ENCODE measurements around the gene ZBTB39. TPM values are rescaled to one million over a fixed set of nuclear protein-coding genes. Genes with fewer than 3 reads are reported as not detected.

ZBTB39 gene
- total RNA-seq, 3 donors from 2014 or later (not counting 1 experiment from before 2014, with no cell fraction given) = 9.5 to 17.6 (median 12.5) TPM

DNA sequence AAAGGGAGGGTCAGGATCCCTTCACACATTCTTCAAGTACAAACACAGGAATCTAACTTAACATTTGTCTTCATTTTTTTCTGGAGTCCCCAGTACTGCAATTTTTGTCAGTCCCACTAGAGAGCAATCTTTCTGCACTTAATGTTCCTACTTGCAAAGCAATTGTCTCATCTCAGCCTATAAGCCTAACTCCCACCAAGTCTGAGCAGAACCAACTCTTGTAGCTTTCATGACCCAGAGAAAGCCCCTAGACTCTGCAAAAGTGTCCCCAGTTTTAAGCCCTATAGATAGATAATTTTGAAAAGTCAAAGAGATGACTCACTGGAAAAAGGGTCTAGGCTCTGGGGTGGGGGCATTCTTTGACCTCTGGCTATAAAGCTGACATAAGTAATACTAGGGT lies 1.8 kb upstream of the ZBTB39 start:
- no peaks in the 10 kb centered on the region for H3K36me3 Mint-ChIP-seq
- Histone ChIP-seq H3K36me3 (ENCODE audit: control insufficient read depth, insufficient read depth, low read length) (peaks cover 13% of the 10 kb centered on the region), H3K4me3 (ENCODE audit: low read length) (no peak overlapping the region), H3K27ac (ENCODE audit: low read length) (no peak overlapping the region), H3K4me1 (ENCODE audit: control insufficient read depth, insufficient read depth, low read length) (peaks cover 17% of the 10 kb centered on the region), H3K27me3 (ENCODE audit: control insufficient read depth, insufficient read depth, low read length) (no peaks in the 10 kb centered on the region), H3K9me3 (ENCODE audit: control insufficient read depth, insufficient read depth, low read length) (no peaks in the 10 kb centered on the region)
- H3K9me3 Mint-ChIP-seq = no peaks in the 10 kb centered on the region
- TF ChIP-seq CTCF (IDR thresholded peaks at IDR 0.05) = peak; percentile 38
- peak overlapping the region; percentile 23 for H3K4me3 Mint-ChIP-seq
- intact Hi-C loops (cut with micrococcal nuclease) = loop anchor here (1.0 kb wide), 2 partner anchors 54 to 104 kb away; no protein-coding TSS in a partner anchor
- DNase-seq = peak in 1 of 2 donors; percentile 74
- peak in 1 of 3 donors; percentile 27 for ATAC-seq
- no peak overlapping the region for H3K27ac Mint-ChIP-seq
- peaks cover 27 to 33% of the 10 kb centered on the region in 2 donors for H3K4me1 Mint-ChIP-seq
- H3K27me3 Mint-ChIP-seq (ENCODE audit: low read depth in 2 of 2) = peaks cover 6 to 8% of the 10 kb centered on the region in 2 donors

DNA sequence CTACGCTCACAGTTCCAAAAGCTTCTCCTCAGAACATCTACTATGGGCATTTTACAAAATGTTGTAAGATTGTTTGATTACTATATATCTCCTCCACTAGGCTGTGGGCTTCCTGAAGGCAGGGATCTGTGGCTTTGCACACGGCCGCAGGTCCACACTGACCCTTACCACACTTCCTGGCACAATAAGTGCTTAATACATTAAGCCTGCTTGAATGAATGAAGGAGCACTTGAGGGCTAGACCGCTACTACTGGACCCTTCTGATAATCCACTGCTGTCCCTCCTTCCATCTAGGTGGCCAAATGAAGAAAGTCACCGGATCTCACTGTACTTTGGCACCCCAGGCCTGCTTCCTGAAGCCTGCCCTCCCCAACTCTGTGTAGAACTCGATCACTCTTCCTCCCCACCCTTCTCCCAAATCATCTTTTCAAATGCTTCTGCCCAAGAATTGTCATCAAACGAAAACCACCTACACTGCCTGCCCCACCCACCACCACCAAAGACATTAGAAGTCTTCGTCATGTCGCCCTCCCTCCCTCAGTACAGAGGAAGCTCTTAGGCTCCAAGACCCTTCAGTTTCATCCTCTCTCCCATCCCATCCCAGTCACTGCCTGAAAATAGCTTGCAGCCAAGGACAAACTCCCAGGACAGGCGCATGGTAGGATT lies 596 bp upstream of the ZBTB39 start:
- ATAC-seq (peak in 1 of 3 donors; percentile 5), DNase-seq (peak in 1 of 2 donors; percentile 50)
- intact Hi-C loops (cut with micrococcal nuclease) = no loop called here

DNA sequence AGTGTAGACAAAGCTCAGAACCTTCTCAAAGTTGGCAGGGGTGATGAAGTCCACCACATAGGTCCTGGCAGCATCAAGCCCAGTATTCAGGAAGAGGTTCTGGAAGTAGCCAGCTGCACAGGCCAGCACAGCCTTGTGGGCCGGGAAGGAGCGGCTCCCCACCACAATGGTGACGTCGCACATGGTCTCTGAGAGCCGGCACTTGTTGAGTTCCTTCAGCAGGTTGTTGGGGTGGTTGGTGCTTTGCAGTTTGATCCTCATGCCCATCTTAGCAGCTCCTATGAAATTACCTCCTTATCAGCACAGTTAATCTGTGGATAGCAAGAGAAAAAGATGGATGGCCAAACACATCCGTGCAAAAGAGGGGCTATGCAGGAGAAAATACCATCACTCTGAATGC lies 1.7 kb downstream of the ZBTB39 start:
- H3K27ac Mint-ChIP-seq = no peak overlapping the region
- no peak overlapping the region for H3K27ac ChIP-seq (ENCODE audit: low read length)
- peak overlapping the region; percentile 91 for H3K4me3 Mint-ChIP-seq
- intact Hi-C loops (cut with micrococcal nuclease) = no loop called here
- no peak overlapping the region for H3K4me3 ChIP-seq (ENCODE audit: low read length)
- no peaks in the 10 kb centered on the region for H3K27me3 ChIP-seq (ENCODE audit: control insufficient read depth, insufficient read depth, low read length)
- H3K9me3 ChIP-seq (ENCODE audit: control insufficient read depth, insufficient read depth, low read length) = no peaks in the 10 kb centered on the region
- WGBS (ENCODE audit: insufficient coverage) = 93% methylated on average over 6 of the region's 6 CpGs
- H3K27me3 Mint-ChIP-seq (ENCODE audit: low read depth in 2 of 2) = no peaks in the 10 kb centered on the region
- ATAC-seq = no peak
- peaks cover 36% of the 10 kb centered on the region for H3K36me3 ChIP-seq (ENCODE audit: control insufficient read depth, insufficient read depth, low read length)
- peaks cover 27 to 44% of the 10 kb centered on the region in 2 donors for H3K4me1 Mint-ChIP-seq
- peaks cover 20% of the 10 kb centered on the region for H3K4me1 ChIP-seq (ENCODE audit: control insufficient read depth, insufficient read depth, low read length)
- H3K36me3 Mint-ChIP-seq = no peaks in the 10 kb centered on the region
- no peak for TF ChIP-seq CTCF (IDR thresholded peaks at IDR 0.05)
- no peaks in the 10 kb centered on the region for H3K9me3 Mint-ChIP-seq
- DNase-seq = no peak

More for the DNA sequence above, 596 bp upstream of the ZBTB39 start:
- Histone ChIP-seq H3K27ac (ENCODE audit: low read length) (peak overlapping the region; percentile 43), H3K4me3 (ENCODE audit: low read length) (peak overlapping the region; percentile 32), H3K27me3 (ENCODE audit: control insufficient read depth, insufficient read depth, low read length) (no peaks in the 10 kb centered on the region), H3K36me3 (ENCODE audit: control insufficient read depth, insufficient read depth, low read length) (peaks cover 25% of the 10 kb centered on the region), H3K4me1 (ENCODE audit: control insufficient read depth, insufficient read depth, low read length) (peaks cover 17% of the 10 kb centered on the region), H3K9me3 (ENCODE audit: control insufficient read depth, insufficient read depth, low read length) (no peaks in the 10 kb centered on the region)
- H3K9me3 Mint-ChIP-seq = no peaks in the 10 kb centered on the region
- no peak for TF ChIP-seq CTCF (IDR thresholded peaks at IDR 0.05)
- H3K27ac Mint-ChIP-seq = peak overlapping the region; percentile 82 to 85
- H3K27me3 Mint-ChIP-seq (ENCODE audit: low read depth in 2 of 2) = no peaks in the 10 kb centered on the region
- H3K36me3 Mint-ChIP-seq = no peaks in the 10 kb centered on the region
- peak overlapping the region; percentile 92 for H3K4me3 Mint-ChIP-seq
- H3K4me1 Mint-ChIP-seq = peaks cover 27 to 33% of the 10 kb centered on the region in 2 donors
- WGBS (ENCODE audit: insufficient coverage) = 42% methylated on average over 9 of the region's 10 CpGs

GRCh38 chr12:57003395-57003794 lies 3.0 kb downstream of the ZBTB39 start:
- H3K36me3 ChIP-seq (ENCODE audit: control insufficient read depth, insufficient read depth, low read length) = peaks cover 38% of the 10 kb centered on the region
- Mint-ChIP-seq H3K27ac (no peak overlapping the region), H3K9me3 (no peaks in the 10 kb centered on the region), H3K36me3 (no peaks in the 10 kb centered on the region), H3K4me3 (no peak overlapping the region), H3K27me3 (ENCODE audit: low read depth in 2 of 2) (no peaks in the 10 kb centered on the region), H3K4me1 (peaks cover 35 to 53% of the 10 kb centered on the region in 2 donors)
- ATAC-seq (no peak), DNase-seq (no peak)
- no peak overlapping the region for H3K4me3 ChIP-seq (ENCODE audit: low read length)
- TF ChIP-seq CTCF (IDR thresholded peaks at IDR 0.05) = no peak
- H3K9me3 ChIP-seq (ENCODE audit: control insufficient read depth, insufficient read depth, low read length) = no peaks in the 10 kb centered on the region
- WGBS (ENCODE audit: insufficient coverage) = 96% methylated on average over 13 of the region's 13 CpGs
- peaks cover 20% of the 10 kb centered on the region for H3K4me1 ChIP-seq (ENCODE audit: control insufficient read depth, insufficient read depth, low read length)
- no peak overlapping the region for H3K27ac ChIP-seq (ENCODE audit: low read length)
- H3K27me3 ChIP-seq (ENCODE audit: control insufficient read depth, insufficient read depth, low read length) = no peaks in the 10 kb centered on the region
- intact Hi-C loops (cut with micrococcal nuclease) = no loop called here

All from natural killer cell (primary cell).